Tibial nerve (tissue), 4 donors: ENCODE results near the gene SEMA5A. TPM values are rescaled to one million over a fixed set of nuclear protein-coding genes. Genes with fewer than 3 reads are reported as not detected.

ENCODE experiments used
- DNase-seq, 2 donors: peaks; one replicate each; pipeline ENCODE4 v3.0.0-alpha.2; 2019; ENCODE audit warnings: low spot score in 2 of 2
- H3K27ac ChIP-seq, 4 donors: fragments of 200-600 bp; sonication (generic) in 3 of 4; one replicate each; pipeline ENCODE4 v1.5.1; 2017 to 2019; ENCODE audit warnings: mild to moderate bottlenecking in 1 of 4
- H3K27me3 ChIP-seq, 2 donors: fragments of 200-600 bp; sonication (generic) in 1 of 2; one replicate each; pipeline versions ENCODE4 v1.5.1 to v1.6.0; 2017 to 2019
- H3K36me3 ChIP-seq, 3 donors: fragments of 200-600 bp; sonication (generic); one replicate each; pipeline ENCODE4 v1.5.1; 2018 to 2019
- H3K4me1 ChIP-seq, 4 donors: fragments of 200-600 bp; sonication (generic) in 3 of 4; one replicate each; pipeline ENCODE4 v1.5.1; 2017 to 2019
- H3K4me3 ChIP-seq, 4 donors: fragments of 200-600 bp; sonication (generic) in 3 of 4; one replicate each; pipeline ENCODE4 v1.5.1; 2017 to 2019; ENCODE audit warnings: mild to moderate bottlenecking in 1 of 4, moderate library complexity in 1 of 4
- H3K9me3 ChIP-seq, 4 donors: fragments of 200-600 bp; sonication (generic) in 3 of 4; one replicate each; pipeline ENCODE4 v1.5.1; 2017 to 2019
- EP300 ChIP-seq, 2 donors: sonication (generic); formaldehyde crosslinking; IDR thresholded peaks; one replicate each; pipeline ENCODE4 v1.6.1; 2017; ENCODE audit warnings: antibody characterized with exemption in 2 of 2, mild to moderate bottlenecking in 1 of 2
- POLR2A ChIP-seq, 2 donors: fragments of 450-650 bp; IDR thresholded peaks; one replicate each; pipeline ENCODE4 v1.6.1; 2017; ENCODE audit warnings: antibody characterized with exemption in 2 of 2, mild to moderate bottlenecking in 2 of 2, moderate library complexity in 2 of 2
- WGBS, 2 donors: methylation state at CpG; one replicate each; pipeline ENCODE4 v1.1.5; 2018; 5-methylcytosine and 5-hydroxymethylcytosine counted together
- total RNA-seq, 4 donors: library from RNA; depleted of rRNA; stranded (reverse); fragments of >200 nt; gene quantifications; one replicate each; pipeline ENCODE4 v1.1.0, GENCODE V29; 2016
- TF ChIP-seq, protein P1 (sequence below), 5 experiments: fragments of 200-600 bp in 3 of 5; fragments of 450-650 bp in 2 of 5; sonication (generic) in 3 of 5; IDR thresholded peaks; one replicate each; pipeline ENCODE4 v1.5.1; 2016 to 2019; ENCODE audit warnings: antibody characterized with exemption in 5 of 5, mild to moderate bottlenecking in 3 of 5, moderate library complexity in 2 of 5

Gene SEMA5A
- total RNA-seq, 4 donors from 2014 or later: 36.3 to 58.4 (median 52.6) TPM

DNA sequence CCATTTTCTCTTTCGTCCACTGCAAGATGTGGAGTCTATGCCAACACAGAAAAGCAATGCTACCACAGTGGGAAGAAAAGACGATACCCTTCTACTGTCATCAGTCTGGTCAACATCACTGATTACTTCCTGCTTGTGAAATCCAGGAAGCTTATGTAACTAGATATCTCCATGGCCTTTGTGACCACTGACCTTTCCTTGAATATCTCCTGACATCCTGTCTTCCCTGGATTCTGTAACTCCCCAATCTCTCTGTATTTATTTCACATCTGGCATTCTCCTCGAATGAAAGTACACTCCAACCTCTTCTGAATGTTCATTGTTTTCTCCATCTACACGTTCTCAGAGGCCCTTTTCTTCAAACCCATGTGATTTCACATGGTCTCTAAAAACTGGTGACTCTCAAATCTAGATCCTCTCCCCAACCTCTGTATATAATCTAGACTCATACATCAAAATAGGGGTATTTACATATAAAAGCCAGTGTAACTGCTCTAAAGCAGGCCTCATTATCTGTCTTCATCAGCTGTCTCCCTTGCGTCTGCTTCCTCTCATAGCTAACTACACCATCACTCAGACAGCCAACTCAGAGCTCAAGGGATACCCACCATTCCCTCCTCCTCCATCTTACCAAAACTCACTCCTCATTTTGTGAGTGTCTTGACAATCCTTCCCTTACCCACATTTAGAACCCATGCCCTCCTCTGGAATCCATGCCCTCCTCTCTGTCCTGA, 156.8 kb downstream of the SEMA5A start:
- no peak overlapping the region for H3K27ac ChIP-seq
- H3K4me3 ChIP-seq: no peak overlapping the region
- WGBS, 2 donors: 64% methylated on average over 5 of the region's 5 CpGs
- no peak for TF ChIP-seq EP300 (IDR thresholded peaks at IDR 0.05)
- TF ChIP-seq, protein P1, sequence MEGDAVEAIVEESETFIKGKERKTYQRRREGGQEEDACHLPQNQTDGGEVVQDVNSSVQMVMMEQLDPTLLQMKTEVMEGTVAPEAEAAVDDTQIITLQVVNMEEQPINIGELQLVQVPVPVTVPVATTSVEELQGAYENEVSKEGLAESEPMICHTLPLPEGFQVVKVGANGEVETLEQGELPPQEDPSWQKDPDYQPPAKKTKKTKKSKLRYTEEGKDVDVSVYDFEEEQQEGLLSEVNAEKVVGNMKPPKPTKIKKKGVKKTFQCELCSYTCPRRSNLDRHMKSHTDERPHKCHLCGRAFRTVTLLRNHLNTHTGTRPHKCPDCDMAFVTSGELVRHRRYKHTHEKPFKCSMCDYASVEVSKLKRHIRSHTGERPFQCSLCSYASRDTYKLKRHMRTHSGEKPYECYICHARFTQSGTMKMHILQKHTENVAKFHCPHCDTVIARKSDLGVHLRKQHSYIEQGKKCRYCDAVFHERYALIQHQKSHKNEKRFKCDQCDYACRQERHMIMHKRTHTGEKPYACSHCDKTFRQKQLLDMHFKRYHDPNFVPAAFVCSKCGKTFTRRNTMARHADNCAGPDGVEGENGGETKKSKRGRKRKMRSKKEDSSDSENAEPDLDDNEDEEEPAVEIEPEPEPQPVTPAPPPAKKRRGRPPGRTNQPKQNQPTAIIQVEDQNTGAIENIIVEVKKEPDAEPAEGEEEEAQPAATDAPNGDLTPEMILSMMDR (IDR thresholded peaks at IDR 0.05): no peak
- TF ChIP-seq POLR2A (IDR thresholded peaks at IDR 0.05): no peak
- H3K27me3 ChIP-seq: no peaks in the 10 kb centered on the region
- no peaks in the 10 kb centered on the region for H3K9me3 ChIP-seq
- DNase-seq: no peak
- H3K36me3 ChIP-seq: no peaks in the 10 kb centered on the region
- no peaks in the 10 kb centered on the region for H3K4me1 ChIP-seq

GRCh38 chr5:9387879-9388278, 158.0 kb downstream of the SEMA5A start:
- H3K4me3 ChIP-seq: no peak overlapping the region
- H3K9me3 ChIP-seq: no peaks in the 10 kb centered on the region
- no peak for TF ChIP-seq POLR2A (IDR thresholded peaks at IDR 0.05)
- TF ChIP-seq, protein P1 (IDR thresholded peaks at IDR 0.05): no peak
- no peak for TF ChIP-seq EP300 (IDR thresholded peaks at IDR 0.05)
- 38 to 45% methylated on average over 3 of the region's 3 CpGs for WGBS, 2 donors
- H3K4me1 ChIP-seq: no peaks in the 10 kb centered on the region
- no peak for DNase-seq
- no peaks in the 10 kb centered on the region for H3K27me3 ChIP-seq
- H3K27ac ChIP-seq: no peak overlapping the region
- no peaks in the 10 kb centered on the region for H3K36me3 ChIP-seq

GRCh38 chr5:9386945-9387344, 158.9 kb downstream of the SEMA5A start:
- no peaks in the 10 kb centered on the region for H3K36me3 ChIP-seq
- TF ChIP-seq POLR2A (IDR thresholded peaks at IDR 0.05) (no peak), EP300 (IDR thresholded peaks at IDR 0.05) (no peak)
- TF ChIP-seq, protein P1 (IDR thresholded peaks at IDR 0.05): no peak
- no peaks in the 10 kb centered on the region for H3K4me1 ChIP-seq
- no peak for DNase-seq
- H3K27ac ChIP-seq: no peak overlapping the region
- H3K4me3 ChIP-seq: no peak overlapping the region
- 92 to 94% methylated on average over 4 of the region's 4 CpGs for WGBS, 2 donors
- H3K9me3 ChIP-seq: no peaks in the 10 kb centered on the region
- no peaks in the 10 kb centered on the region for H3K27me3 ChIP-seq

DNA sequence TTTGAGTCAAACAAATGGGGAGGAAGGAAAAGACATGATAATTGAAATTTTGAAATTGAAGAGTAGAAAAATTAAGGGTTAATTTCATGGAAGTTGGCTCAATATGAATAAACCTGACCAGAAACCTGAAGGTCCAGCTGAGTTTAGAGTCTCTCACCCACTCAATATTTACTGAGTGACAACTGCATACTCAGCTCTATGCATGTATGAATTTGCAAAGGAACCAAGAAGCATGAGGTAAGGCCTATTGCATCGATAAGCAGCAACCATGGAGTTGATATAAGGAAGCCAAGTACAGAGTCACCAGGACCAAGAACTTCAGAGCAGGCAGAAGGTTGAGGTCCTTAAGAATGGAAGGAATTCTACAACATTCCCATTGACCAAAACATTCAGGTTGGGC, 163.4 kb downstream of the SEMA5A start:
- WGBS, 2 donors: 88 to 89% methylated on average over 1 of the region's 1 CpG
- Histone ChIP-seq H3K4me1 (no peaks in the 10 kb centered on the region), H3K4me3 (no peak overlapping the region), H3K27me3 (no peaks in the 10 kb centered on the region), H3K9me3 (no peaks in the 10 kb centered on the region), H3K27ac (no peak overlapping the region), H3K36me3 (peaks cover 0 to 11% (median 0%) of the 10 kb centered on the region in 3 donors)
- TF ChIP-seq, protein P1 (IDR thresholded peaks at IDR 0.05): no peak
- TF ChIP-seq EP300 (IDR thresholded peaks at IDR 0.05) (no peak), POLR2A (IDR thresholded peaks at IDR 0.05) (no peak)
- no peak for DNase-seq

DNA sequence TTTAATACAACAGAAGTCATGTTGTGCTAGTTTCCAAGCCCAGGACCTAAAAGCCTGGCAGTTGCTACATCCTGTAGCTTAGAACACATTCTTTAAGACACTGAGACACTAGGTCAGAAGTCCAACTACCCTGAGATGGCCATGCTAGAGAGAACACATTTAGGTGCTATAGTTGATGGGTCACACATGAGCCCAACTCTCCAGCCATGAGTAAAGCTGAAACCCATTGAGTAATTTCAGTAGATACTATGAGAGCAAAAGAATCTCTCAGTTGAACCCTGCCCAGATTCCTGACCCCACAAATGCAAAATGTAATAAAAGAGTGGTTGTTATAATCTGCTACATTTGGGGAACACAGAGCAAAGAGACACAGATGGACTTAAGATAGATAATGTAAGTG, 164.4 kb downstream of the SEMA5A start:
- TF ChIP-seq POLR2A (IDR thresholded peaks at IDR 0.05): no peak
- TF ChIP-seq, protein P1 (IDR thresholded peaks at IDR 0.05): no peak
- no peak for TF ChIP-seq EP300 (IDR thresholded peaks at IDR 0.05)
- Histone ChIP-seq H3K4me1 (no peaks in the 10 kb centered on the region), H3K36me3 (peaks cover 0 to 11% (median 0%) of the 10 kb centered on the region in 3 donors), H3K27ac (no peak overlapping the region), H3K9me3 (no peaks in the 10 kb centered on the region), H3K27me3 (no peaks in the 10 kb centered on the region), H3K4me3 (no peak overlapping the region)
- DNase-seq: no peak
